H1 (cell line): ENCODE results near the gene VAV2. TPM values are rescaled to one million over a fixed set of nuclear protein-coding genes. Genes with fewer than 3 reads are reported as not detected.

ENCODE experiments used
- polyA plus RNA-seq, 7 experiments: library from polyadenylated mRNA; depleted of rRNA in 3 of 7; stranded (reverse) in 5 of 7; unstranded in 2 of 7; fragments of >200 nt in 5 of 7; fragments of 200-250 nt in 2 of 7; gene quantifications; 1 replicate in 5 of 7; 2 replicates in 1 of 7; 4 replicates in 1 of 7; pipeline versions ENCODE4 v1.2.1 to v1.2.3, GENCODE V29; 2011 to 2013; ENCODE audit warnings: missing spikeins in 2 of 7, mixed read lengths in 2 of 7
- total RNA-seq: library from RNA; stranded (reverse); fragmentation: NEBNext Ultra II Directional; extraction: Animal tissue kit (Norgen Biotek cat#: 25700); gene quantifications from 2 replicates; pipeline ENCODE4 v1.2.1, GENCODE V29; 2021

The VAV2 gene
- total and polyA plus RNA-seq, 2 of the 8 experiments (the other 6 are each of a cell fraction or from before 2014, with no cell fraction given): 13.6 to 37.6 TPM

Other genes starting within 250 kb of the VAV2 start
- 17.2 and 20.2 TPM in 2 replicates for gene BRD3OS, start 33.2 kb upstream of the VAV2 start, total RNA-seq
- gene BRD3OS, start 33.2 kb upstream of the VAV2 start, polyA plus RNA-seq (2011; rRNA removed): 12.7 and 13.6 TPM in 2 replicates
- gene BRD3, start 75.7 kb upstream of the VAV2 start, total RNA-seq: 82.7 and 87.8 TPM in 2 replicates
- gene BRD3, start 75.7 kb upstream of the VAV2 start, polyA plus RNA-seq (2011; rRNA removed): 31.0 and 38.4 TPM in 2 replicates
- gene WDR5, start 143.8 kb upstream of the VAV2 start, total RNA-seq: 68.1 and 69.7 TPM in 2 replicates
- 38.4 and 60.6 TPM in 2 replicates for gene WDR5, start 143.8 kb upstream of the VAV2 start, polyA plus RNA-seq (2011; rRNA removed)
- 159 and 179 TPM in 2 replicates for gene RNU6ATAC, start 172.2 kb upstream of the VAV2 start, total RNA-seq
- not detected in 2 replicates for gene RNU6ATAC, start 172.2 kb upstream of the VAV2 start, polyA plus RNA-seq (2011; rRNA removed)